Gastrocnemius medialis (tissue), 4 donors: ENCODE results near the gene ZNF716.

Source experiments
- CTCF ChIP-seq, 5 experiments: fragments of 450-650 bp in 3 of 5; fragments of 200-600 bp in 2 of 5; sonication (generic) in 2 of 5; IDR thresholded peaks in 4 of 5; conservative IDR thresholded peaks in 1 of 5; 1 replicate in 4 of 5; 2 replicates in 1 of 5; pipeline ENCODE4 v1.5.1; 2016 to 2019; ENCODE audit warnings: antibody characterized with exemption in 5 of 5, mild to moderate bottlenecking in 3 of 5, moderate library complexity in 3 of 5
- POLR2A ChIP-seq, 2 donors: fragments of 450-650 bp; IDR thresholded peaks; one replicate each; pipeline ENCODE4 v1.6.1; 2017; ENCODE audit warnings: antibody characterized with exemption in 2 of 2, mild to moderate bottlenecking in 2 of 2, moderate library complexity in 2 of 2

- TF ChIP-seq CTCF (IDR thresholded peaks at IDR 0.05 in 4 of 5, conservative IDR thresholded peaks at IDR 0.05 in 1 of 5) (no peak), POLR2A (IDR thresholded peaks at IDR 0.05) (no peak)
These were observed 6.4 kb upstream of the ZNF716 start for GRCh38 chr7:57443567-57443966.
